IPS-15b (cell line): Measurements from ENCODE around the gene CC2D1A.
A peak's percentile ranks its signal among the peaks of the same experiment; 100 is the strongest.

Source experiments
- H3K27me3 ChIP-seq: one replicate; pipeline ENCODE4 v1.6.1; 2013; ENCODE audit warnings: low read length; ENCODE audit not compliant: control insufficient read depth, insufficient read depth
- H3K36me3 ChIP-seq: one replicate; pipeline ENCODE4 v1.6.1; 2013; ENCODE audit warnings: low read length; ENCODE audit not compliant: control insufficient read depth, insufficient read depth
- H3K4me1 ChIP-seq: one replicate; pipeline ENCODE4 v1.6.1; 2013; ENCODE audit warnings: mild to moderate bottlenecking, low read length; ENCODE audit not compliant: control insufficient read depth, insufficient read depth
- H3K4me3 ChIP-seq: one replicate; pipeline ENCODE4 v1.5.1; 2013; ENCODE audit warnings: low read depth, low read length
- H3K9ac ChIP-seq: one replicate; pipeline ENCODE4 v1.6.1; 2013; ENCODE audit warnings: low read depth, mild to moderate bottlenecking, low read length
- H3K9me3 ChIP-seq: one replicate; pipeline ENCODE4 v1.6.1; 2013; ENCODE audit warnings: mild to moderate bottlenecking, low read length; ENCODE audit not compliant: control insufficient read depth, insufficient read depth

Gene CC2D1A

DNA sequence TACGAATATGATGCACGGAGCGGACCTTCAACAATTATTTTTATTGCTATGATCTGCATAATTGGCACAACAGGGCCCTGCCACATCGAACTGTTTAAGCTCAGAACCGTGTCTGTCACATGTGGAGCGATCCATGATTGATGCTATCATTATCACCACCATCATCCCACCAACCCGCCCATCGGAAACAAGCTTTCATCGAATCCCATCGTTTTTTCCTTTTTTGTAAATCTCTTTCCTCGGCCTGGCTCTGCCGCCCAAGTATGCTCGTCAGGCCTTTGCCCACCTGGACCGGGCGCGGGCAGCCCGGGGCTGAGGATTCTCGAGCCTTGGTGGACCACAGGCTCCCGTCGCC lies 45.8 kb downstream of the CC2D1A start:
- H3K4me1 ChIP-seq, result peaks cover 4% of the 10 kb centered on the region
- H3K27me3 ChIP-seq, result no peaks in the 10 kb centered on the region
- peaks cover 20% of the 10 kb centered on the region for H3K36me3 ChIP-seq
- no peaks in the 10 kb centered on the region for H3K9me3 ChIP-seq
- peak overlapping the region; percentile 71 for H3K4me3 ChIP-seq
- H3K9ac ChIP-seq, result no peak overlapping the region

DNA sequence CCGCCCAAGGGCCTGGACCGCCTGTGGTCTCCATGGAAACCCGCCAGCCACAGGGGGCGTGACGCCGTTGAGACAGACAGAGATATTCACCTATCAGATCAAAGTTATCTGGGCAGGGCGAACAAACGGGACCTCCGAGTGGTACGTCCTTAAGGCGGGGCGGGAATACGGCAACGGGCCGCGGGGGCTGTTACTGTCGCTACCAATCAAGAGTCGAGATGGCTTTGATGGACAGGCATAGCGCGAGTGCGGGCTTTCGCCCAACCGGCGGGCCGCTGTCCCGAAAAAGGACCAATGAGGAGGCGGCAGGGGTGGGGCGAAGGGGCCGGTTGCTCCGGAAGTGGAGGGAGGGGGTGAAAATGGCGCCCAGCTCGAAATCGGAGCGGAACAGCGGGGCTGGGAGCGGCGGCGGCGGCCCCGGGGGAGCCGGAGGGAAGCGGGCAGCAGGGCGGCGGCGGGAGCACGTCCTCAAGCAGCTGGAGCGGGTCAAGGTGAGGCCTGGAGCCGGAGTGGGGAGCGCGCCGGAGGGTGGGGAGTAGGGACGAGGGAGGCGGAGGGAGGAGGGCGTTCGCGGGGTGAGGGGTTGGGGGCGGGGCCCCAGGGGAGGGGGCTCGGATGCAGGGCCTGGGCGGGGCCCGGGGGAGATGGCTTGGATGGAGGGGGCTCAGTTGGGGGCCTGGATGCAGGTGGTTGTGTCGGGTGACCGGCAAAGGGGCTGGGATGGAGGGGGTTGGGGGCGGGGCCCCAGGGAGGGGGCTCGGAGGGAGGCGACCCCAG lies 46.3 kb downstream of the CC2D1A start, which contains the start of gene DCAF15:
Gene DCAF15 (plus strand): TSS at position 356 of the 777 bp plus-strand sequence. CDS start 4 bp downstream, at position 360.
- Histone ChIP-seq H3K9ac (peak within 1 kb of the TSS; percentile 66), H3K4me3 (peak within 1 kb of the TSS; percentile 79), H3K4me1 (peaks cover 4% of the 10 kb centered on the region), H3K27me3 (no peaks in the 10 kb centered on the region), H3K9me3 (no peaks in the 10 kb centered on the region), H3K36me3 (peaks cover 25% of the 10 kb centered on the region)

DNA sequence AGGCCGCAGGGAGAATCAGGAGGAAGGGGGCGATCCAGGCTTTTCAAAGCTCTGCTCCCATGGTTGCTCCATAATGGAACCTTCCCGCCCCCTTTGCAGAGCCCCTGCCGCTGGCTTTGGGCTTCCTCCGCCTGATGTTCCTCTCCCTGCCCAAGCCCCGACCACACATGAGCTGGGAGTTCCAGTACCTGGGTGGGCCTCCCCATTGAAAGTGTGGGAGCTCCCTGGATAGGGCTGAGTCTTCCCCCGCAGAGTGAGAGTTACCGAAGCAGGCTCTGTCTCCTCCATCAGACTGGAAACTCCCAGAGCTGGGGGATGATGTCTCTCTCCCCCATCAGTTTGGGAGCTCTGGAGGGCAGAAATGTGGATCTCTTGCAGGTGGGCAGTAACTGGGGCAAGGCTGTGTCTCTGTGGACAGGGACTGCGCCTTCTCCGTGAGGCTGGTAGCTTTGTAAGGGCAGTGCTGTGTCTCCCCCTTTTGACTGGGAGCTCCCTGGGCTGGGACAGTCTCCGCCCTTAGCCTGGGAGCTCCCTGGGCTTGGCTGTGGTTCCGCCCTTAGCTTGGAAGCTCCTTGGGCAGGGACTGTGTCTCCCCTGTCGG lies 47.0 kb downstream of the CC2D1A start:
- H3K4me1 ChIP-seq, result peaks cover 4% of the 10 kb centered on the region
- peak overlapping the region; percentile 79 for H3K4me3 ChIP-seq
- no peaks in the 10 kb centered on the region for H3K9me3 ChIP-seq
- H3K9ac ChIP-seq, result peak overlapping the region; percentile 66
- peaks cover 31% of the 10 kb centered on the region for H3K36me3 ChIP-seq
- no peaks in the 10 kb centered on the region for H3K27me3 ChIP-seq

DNA sequence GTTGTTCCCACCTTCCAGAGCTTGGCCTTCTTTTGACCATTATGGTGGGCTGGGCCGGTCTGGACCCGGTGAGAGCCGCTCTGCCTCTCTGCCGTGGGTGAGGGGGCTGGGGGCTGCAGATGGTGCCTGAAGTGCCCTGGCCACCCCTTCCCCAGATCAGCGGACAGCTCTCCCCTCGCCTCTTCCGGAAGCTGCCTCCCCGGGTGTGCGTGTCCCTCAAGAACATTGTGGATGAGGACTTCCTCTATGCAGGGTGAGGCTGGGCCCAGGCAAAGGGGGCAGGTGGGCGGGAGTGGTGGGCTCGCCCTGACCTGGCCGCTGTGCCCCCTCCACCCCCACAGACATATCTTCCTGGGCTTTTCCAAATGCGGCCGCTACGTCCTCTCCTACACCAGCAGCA lies 48.2 kb downstream of the CC2D1A start:
- no peak overlapping the region for H3K9ac ChIP-seq
- peaks cover 4% of the 10 kb centered on the region for H3K4me1 ChIP-seq
- H3K27me3 ChIP-seq, result no peaks in the 10 kb centered on the region
- peaks cover 38% of the 10 kb centered on the region for H3K36me3 ChIP-seq
- H3K9me3 ChIP-seq, result no peaks in the 10 kb centered on the region
- no peak overlapping the region for H3K4me3 ChIP-seq

DNA sequence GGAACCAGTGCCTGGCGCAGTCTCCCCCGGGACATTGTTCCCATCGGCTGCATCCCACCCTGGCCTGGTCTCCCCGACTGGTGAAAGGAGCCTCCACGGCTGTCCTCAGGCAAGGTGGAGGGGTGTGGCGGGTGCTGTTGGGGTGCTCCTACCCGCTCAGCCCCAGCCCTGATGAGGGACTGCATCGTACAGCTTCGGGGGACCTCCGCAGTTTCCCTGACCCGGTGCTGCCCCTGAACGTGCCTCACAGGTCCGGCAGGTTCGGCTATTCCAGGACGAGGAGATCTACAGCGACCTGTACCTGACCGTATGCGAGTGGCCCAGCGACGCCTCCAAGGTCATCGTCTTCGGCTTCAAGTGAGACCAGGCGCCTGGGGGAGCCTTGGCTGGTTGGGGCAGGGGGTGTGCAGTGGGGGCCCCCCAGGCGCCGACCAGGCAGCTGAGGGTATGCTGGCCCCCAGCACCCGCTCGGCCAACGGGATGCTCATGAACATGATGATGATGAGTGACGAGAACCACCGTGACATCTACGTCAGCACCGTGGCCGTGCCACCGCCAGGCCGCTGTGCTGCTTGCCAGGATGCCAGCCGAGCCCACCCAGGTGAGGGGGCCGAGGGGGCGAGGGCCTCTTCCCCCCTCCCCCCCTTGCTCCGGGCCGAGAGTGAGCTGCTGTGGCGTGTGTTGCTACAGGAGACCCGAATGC lies 49.8 kb downstream of the CC2D1A start:
- Histone ChIP-seq H3K36me3 (peaks cover 55% of the 10 kb centered on the region), H3K9me3 (no peaks in the 10 kb centered on the region), H3K4me1 (peaks cover 4% of the 10 kb centered on the region), H3K4me3 (no peak overlapping the region), H3K27me3 (no peaks in the 10 kb centered on the region), H3K9ac (no peak overlapping the region)

DNA sequence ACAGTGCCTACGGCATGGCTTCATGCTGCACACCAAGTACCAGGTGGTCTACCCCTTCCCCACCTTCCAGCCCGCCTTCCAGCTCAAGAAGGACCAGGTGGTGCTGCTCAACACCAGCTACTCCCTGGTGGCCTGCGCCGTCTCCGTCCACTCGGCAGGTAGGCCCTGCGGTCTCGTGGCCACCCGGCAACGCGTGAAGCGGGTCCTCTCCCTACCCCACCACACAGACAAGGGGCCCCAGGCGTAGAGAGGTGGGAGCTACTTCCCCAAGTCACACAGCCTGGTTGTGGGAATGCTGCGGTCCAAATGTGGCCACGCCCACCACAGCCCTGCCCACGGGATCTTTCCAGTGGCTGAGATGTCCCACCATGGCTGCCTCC lies 50.4 kb downstream of the CC2D1A start:
- H3K9me3 ChIP-seq, result no peaks in the 10 kb centered on the region
- H3K36me3 ChIP-seq, result peaks cover 56% of the 10 kb centered on the region
- no peak overlapping the region for H3K4me3 ChIP-seq
- H3K9ac ChIP-seq, result no peak overlapping the region
- H3K4me1 ChIP-seq, result peaks cover 4% of the 10 kb centered on the region
- no peaks in the 10 kb centered on the region for H3K27me3 ChIP-seq

DNA sequence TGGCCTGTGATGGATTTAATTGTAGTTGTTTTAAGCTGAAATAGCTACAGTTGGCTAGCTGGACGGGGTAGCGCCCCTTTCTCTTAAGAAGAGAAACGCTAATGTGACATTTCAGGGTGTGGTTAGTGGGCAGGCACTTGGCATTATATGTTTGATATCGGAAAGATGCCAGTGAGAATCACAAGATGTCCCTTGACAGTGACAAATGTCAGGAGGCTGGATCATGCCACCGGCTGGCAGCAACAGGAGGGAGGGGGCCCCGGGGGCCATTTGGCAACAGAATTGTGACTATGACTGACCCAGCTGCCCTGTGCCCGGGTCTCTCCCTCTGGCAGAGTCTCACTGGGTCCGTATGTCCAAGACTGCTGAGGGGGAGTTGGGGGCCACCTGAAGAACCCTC lies 51.0 kb downstream of the CC2D1A start:
- peaks cover 4% of the 10 kb centered on the region for H3K4me1 ChIP-seq
- H3K27me3 ChIP-seq, result no peaks in the 10 kb centered on the region
- H3K36me3 ChIP-seq, result peaks cover 56% of the 10 kb centered on the region
- H3K9ac ChIP-seq, result no peak overlapping the region
- no peaks in the 10 kb centered on the region for H3K9me3 ChIP-seq
- H3K4me3 ChIP-seq, result no peak overlapping the region

DNA sequence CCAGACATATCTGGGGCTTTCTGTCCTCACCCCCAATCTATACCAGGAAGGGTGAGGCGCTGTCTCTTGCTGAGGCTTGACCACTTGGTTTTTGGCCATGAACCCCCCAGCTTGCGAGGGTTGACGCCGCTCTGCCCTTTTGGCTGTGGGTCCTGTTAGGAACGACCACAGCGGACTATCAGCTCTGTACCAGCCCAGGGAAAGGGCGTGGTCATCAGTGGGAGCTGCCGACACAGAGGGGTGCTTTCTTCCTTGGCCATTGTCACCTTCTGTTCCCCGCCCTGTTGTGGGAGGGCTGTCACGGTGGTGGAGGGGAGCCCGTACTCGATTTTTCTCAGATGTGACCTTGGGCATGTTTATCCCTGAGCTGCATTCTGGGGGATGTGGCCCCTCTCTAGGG lies 52.0 kb downstream of the CC2D1A start:
- H3K4me3 ChIP-seq, result no peak overlapping the region

DNA sequence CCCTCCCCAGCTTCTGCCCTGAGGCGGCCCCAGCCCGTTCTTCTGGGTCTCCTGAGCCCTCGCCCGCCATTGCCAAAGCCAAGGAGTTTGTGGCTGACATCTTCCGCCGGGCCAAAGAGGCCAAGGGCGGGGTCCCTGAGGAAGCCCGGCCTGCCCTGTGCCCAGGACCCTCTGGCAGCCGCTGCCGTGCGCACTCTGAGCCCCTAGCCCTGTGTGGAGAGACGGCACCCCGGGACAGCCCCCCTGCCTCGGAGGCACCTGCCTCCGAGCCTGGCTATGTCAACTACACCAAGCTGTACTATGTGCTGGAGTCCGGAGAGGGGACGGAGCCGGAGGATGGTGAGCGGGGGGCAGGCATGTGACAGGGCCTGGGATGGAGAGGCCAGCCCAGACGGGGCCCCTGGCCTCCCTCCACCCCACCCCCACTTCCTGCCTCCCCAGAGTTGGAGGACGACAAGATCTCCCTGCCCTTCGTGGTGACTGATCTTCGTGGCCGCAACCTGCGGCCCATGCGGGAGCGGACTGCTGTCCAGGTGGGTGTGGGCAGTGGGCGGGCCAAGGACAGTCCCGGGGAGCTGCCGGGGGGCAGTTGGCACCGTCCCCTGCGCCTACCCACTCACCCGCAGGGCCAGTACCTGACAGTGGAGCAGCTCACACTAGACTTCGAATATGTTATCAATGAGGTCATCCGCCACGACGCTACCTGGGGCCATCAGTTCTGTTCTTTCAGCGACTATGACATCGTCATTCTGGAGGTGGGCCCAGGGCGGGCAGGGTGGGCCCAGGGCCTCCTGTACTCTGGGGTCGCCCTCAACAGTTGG lies 53.4 kb downstream of the CC2D1A start:
- Histone ChIP-seq H3K36me3 (peaks cover 55% of the 10 kb centered on the region), H3K9me3 (no peaks in the 10 kb centered on the region), H3K4me1 (no peaks in the 10 kb centered on the region), H3K9ac (no peak overlapping the region), H3K27me3 (no peaks in the 10 kb centered on the region), H3K4me3 (no peak overlapping the region)

More for the DNA sequence above, 52.0 kb downstream of the CC2D1A start:
- H3K36me3 ChIP-seq, result peaks cover 56% of the 10 kb centered on the region
- no peaks in the 10 kb centered on the region for H3K9me3 ChIP-seq
- no peak overlapping the region for H3K9ac ChIP-seq
- H3K27me3 ChIP-seq, result no peaks in the 10 kb centered on the region
- H3K4me1 ChIP-seq, result peaks cover 4% of the 10 kb centered on the region

DNA sequence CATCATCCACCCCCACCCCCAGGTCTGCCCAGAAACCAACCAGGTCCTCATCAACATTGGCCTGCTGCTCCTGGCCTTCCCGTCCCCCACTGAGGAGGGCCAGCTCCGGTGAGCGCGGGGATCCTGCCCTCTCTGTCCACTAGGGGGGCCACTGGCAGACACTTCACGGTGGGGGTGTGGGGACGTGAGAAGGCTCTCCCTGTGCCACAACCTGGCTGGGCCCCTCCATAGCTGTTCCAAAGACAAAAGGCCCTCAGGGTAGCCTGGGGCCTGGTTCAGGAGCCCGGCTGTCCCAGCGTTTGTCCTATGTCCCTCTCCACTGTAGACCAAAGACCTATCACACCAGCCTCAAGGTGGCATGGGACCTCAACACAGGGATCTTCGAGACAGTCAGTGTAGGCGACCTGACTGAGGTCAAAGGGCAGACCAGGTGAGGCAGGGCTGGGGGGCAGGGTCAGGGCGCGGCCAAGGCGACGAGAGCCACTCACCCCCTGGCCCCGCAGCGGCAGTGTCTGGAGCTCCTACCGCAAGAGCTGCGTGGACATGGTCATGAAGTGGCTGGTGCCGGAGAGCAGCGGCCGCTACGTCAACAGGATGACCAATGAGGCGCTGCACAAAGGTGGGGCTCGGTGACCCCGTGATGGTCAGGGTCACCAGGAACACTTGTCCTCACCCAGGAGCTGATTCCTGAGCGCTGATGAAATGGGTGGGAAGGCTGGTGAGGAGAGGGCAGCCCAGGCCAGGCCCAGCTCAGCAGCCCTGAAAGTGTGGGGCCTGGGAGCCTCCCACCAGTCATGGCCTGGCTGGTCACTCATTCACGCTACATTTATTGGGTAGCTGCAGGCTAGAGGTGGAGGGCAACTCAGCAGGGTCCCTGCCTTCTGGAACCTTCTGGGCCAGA lies 54.2 kb downstream of the CC2D1A start:
- Histone ChIP-seq H3K9ac (no peak overlapping the region), H3K9me3 (no peaks in the 10 kb centered on the region), H3K4me3 (no peak overlapping the region), H3K27me3 (no peaks in the 10 kb centered on the region), H3K36me3 (peaks cover 52% of the 10 kb centered on the region), H3K4me1 (no peaks in the 10 kb centered on the region)
